CD4-positive, alpha-beta T cell treated with Interleukin-12 subunit alpha and Interleukin-12 subunit beta, for 1 hour (primary cell): ENCODE data around the gene RCBTB1.

Experiments used
- DNase-seq: peaks from one replicate; pipeline ENCODE4 v3.0.0-alpha.2; 2020

Gene RCBTB1

GRCh38 chr13:49553888-49554287 is 31.5 kb downstream of the RCBTB1 start:
- DNase-seq: no peak

DNA sequence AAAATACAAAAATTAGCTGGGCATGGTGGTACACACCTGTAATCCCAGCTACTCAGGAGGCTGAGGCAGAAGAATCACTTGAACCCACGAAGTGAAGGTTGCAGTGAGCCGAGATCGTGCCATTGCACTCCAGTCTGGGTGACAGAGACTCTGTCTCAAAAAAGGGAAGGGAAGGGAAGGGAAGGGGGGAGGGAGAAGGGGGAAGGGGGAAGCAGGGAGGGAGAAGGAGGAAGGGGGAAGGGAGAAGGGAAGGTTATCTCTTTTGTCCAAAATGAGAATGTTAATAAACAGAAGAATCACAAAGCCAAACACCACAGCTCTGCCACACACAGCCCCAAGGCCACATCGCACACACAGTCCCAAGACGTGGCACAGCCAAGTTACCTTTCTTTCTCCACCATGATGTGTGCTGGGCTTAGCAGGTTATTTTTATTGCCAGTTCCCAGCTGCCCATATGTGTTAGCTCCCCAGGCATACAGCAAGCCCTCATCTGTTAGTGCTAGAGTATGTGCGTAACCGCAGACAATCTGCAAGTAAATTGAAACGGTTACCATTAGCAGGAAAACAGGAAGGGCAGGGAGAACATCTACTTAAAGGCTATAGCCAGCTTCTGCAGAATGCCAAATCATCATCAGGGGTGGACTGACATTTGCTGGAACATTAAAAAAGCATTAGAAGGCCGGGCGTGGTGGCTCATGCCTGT is 34.3 kb downstream of the RCBTB1 start:
- no peak for DNase-seq

DNA sequence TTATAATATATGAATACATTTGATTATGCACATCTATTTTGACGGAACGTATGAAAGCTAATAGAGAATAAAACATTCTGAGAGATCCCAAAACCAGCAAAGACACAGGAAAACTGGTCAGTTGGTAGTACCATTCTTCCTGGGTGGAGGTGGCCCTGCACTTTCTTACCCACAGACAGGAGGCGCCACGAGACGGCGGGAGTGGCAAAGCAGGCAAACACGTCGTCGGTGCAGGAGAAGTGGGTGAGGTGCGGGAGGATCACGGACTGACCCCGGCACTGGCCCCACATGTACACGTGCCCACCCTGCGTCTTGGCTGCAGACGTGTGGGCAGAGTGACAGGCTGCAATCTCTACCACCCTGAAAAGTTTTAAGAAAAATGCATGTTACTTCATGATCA is 36.1 kb downstream of the RCBTB1 start:
- DNase-seq: no peak

DNA sequence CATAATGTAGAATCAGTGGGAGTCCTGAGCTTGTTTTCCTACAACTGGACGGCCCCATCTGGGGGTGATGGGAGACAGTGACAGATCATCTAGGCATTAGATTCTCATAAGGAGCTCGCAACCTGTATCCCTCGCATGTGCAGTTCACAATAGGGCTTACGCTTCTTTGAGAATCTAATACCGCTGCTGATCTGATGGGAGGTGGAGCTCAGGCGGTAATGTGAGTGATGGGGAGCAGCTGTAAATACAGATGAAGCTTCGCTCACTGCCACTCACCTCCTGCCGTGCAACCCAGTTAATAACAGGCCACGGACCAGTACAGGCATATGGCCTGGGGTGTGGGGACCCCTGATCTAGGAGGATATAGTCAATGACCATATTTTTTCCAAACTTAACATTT is 38.8 kb downstream of the RCBTB1 start:
- no peak for DNase-seq

DNA sequence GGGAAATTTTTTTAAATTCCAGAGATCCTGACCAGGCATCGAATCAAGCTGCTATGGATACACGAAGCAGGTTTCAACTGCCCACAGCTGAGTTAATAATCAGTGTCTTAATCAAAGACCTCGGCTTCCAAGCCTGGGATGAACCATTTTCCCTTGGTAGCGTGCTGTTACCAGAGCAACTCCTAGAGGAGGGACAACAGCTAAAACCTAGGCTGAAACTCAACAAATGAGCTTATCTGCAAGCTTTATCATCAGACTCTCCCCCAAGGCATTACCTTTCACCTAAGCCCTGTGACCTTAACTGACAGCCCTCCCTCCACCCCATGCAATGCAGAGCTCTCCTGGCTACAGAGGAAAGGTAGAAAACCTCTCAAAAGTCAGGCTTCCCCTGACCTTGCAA is 39.7 kb downstream of the RCBTB1 start:
- no peak for DNase-seq

- no peak for DNase-seq
Measured at GRCh38 chr13:49543656-49544055, 41.7 kb downstream of the RCBTB1 start.

DNA sequence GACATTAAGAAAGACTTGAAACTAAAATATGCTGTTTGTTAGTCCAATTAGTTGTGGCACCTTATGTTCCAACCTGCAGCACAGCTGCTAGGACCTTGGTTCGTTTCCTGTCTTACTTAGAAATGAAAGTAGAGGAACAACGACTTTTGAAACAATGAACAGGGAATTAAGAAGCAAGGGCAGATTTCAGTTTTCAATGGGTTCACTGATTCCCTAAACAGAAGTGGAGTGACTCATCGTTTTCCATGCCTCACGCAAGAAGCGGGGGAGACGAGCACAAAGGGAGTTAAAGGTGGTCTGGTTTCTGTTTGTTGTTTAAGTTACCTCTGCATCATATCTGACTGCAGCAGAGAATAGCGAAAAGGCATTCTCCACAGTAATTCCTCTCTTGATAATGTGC is 44.8 kb downstream of the RCBTB1 start:
- DNase-seq: no peak

GRCh38 chr13:49539746-49540145 is 45.6 kb downstream of the RCBTB1 start:
- no peak for DNase-seq

- no peak for DNase-seq
Measured at GRCh38 chr13:49539313-49539712, 46.0 kb downstream of the RCBTB1 start.

DNA sequence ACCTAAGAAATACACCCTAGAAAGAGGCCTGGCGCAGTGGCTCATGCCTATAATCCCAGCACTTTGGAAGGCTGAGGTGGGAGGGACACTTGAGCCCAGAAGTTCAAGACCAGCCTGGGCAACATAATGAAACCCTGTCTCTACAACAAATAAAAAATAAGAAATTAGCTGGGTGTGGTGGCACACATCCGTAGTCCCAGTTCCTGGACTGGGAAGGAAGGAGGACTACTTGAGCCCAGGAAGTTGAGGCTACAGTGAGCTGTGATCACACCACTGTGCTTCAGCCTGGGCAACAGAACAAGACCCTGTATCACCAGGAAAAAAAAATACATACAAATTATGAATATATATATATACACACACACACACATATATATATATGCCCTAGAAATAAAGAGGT is 47.0 kb downstream of the RCBTB1 start:
- no peak for DNase-seq

GRCh38 chr13:49536144-49536873 is 49.0 kb downstream of the RCBTB1 start:
- DNase-seq: no peak

GRCh38 chr13:49533591-49534269 is 51.6 kb downstream of the RCBTB1 start:
- DNase-seq: no peak

DNA sequence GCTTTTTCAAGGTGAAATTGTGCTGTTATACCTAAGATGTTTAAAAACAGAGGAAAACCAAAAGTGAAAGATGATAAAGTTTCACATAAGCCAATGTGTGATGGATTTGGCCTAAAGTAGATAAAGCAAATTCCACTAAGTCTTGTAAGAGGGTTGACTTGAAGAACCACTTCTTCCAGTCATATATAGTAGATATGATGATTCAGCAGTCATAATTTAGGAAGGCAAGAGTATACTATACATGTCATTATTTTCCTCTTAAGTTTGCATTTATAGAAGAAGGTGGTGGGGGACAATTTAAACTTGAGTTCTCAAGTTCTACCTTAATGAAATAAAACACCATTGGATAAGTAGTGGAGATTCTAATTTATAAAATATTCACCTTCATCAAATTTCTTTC is 52.3 kb downstream of the RCBTB1 start:
- no peak for DNase-seq

- no peak for DNase-seq
Measured at GRCh38 chr13:49532593-49532992, 52.8 kb downstream of the RCBTB1 start.

- DNase-seq: peak; percentile 14
Measured at GRCh38 chr13:49530457-49530856, 54.9 kb downstream of the RCBTB1 start.

DNA sequence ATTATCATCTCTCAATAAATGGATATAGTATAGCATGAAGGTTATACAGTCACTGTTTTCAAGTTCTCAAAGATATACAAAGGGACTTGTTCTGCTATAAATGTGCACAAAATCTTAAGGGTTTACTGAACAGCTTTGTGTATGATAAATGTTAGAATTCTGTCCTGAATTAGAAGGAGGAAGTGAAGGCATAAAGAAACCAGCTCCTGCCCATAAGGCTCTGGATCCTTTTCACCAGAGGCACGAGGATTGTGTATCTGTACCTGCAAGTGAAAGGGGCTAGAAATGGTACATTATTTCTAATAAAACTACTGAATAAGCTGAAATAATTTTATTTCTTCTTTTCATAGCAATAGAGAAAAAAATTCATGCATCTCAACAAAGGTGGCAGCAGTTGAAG is 57.2 kb downstream of the RCBTB1 start:
- no peak for DNase-seq

DNA sequence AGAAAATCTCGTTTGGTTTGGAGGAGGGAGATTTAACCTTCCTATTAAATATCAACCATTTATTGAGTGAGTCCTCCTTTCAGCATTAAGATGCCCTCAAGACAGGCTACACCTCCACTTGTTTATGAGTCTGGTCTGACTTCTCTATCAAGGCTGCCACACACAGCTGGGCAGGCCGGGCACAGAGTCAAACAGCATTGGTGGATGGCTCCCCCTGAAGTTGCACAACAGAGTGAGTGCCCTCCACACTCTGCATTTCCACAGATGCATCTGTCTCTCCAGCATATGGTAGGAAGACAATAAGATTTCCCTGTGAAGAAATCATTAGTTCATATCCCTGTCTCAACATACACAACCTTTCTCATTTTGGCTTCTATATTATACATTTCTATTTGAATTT is 58.2 kb downstream of the RCBTB1 start:
- no peak for DNase-seq

- DNase-seq: no peak
Measured at GRCh38 chr13:49524740-49525501, 60.4 kb downstream of the RCBTB1 start.

DNA sequence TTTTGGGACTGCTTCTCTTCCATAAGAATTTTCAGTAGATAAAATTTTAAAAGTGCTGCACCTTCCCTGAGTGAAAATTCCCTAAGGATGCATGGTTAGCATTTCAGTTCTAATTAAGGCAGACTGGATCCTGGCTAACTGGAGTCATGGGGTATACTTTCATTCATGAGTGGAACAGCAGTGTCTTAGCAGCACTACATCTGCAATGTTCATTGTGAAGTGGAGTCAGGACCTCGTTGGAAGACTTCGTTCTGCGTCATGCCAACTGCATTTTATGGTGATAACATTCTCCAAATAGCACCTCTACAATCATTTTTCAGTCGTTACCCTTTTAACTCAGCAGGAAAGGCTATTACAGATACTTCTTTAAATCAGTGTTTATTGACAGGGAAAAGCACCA is 64.1 kb downstream of the RCBTB1 start:
- DNase-seq: no peak

GRCh38 chr13:49517461-49517860 is 67.9 kb downstream of the RCBTB1 start:
- DNase-seq: no peak

DNA sequence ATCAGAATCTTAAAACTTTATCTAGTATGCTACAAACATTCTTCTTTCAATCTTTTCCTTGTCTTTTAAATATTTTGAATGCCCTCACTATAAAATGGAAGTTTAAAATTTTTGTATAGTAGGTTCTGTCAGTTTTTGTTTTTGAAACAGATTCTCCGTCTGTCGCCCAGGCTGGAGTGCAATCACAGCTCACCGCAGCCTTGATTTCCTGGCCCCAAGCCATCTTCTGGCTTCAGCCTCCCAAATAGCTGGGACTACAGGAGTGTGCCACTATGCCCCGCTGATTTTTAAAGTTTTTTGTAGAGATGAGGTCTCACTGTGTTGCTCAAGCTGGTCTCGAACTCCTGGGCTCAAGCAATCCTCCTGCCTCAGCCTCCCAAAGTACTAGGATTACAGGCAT is 68.9 kb downstream of the RCBTB1 start:
- no peak for DNase-seq

GRCh38 chr13:49512578-49512977 is 72.8 kb downstream of the RCBTB1 start:
- no peak for DNase-seq

DNA sequence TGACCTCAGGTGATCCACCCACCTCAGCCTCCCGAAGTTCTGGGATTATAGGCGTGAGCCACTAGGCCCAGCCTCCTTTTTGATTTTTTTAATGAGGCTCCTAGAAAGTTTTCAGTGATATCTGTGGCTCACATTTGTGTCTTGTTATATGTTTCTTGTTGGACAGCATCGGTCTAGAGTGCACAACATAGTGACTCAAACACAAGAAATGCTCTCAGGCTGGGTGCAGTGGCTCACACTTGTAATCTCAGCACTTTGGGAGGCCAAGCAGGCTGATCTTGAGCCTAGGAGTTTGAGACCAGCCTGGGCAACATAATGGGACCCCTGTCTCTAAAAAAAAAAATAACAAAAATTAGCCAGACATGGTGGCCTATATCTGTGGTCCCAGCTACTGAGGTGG is 81.4 kb downstream of the RCBTB1 start:
- no peak for DNase-seq
